H1 (cell line): ENCODE data around the gene UGT1A8. TPM values are rescaled to one million over a fixed set of nuclear protein-coding genes. Genes with fewer than 3 reads are reported as not detected.

ENCODE experiments used
- CTCF ChIA-PET: fragments of 300-600 bp; sonication (Branson Sonifier 250); formaldehyde crosslinking; loops from one replicate; lab custom pipeline; 2021; ENCODE audit not compliant: partially characterized antibody; lab: Charles Lee
- POLR2A ChIA-PET: fragments of 300-600 bp; sonication (Branson Sonifier 250); formaldehyde crosslinking; loops from one replicate; lab custom pipeline; 2021; ENCODE audit warnings: inconsistent platforms; ENCODE audit not compliant: partially characterized antibody; lab: Charles Lee
- DNase-seq, 2 experiments: peaks; one replicate each; pipeline versions ENCODE4 v3.0.0 to v3.0.0-alpha.2; 2010 to 2022; ENCODE audit warnings: low spot score in 2 of 2, low read depth in 1 of 2, mixed read lengths in 1 of 2
- FAIRE-seq: peaks from 2 replicates; lab custom pipeline; 2011; peaks lifted over from hg19 to GRCh38; lab: Jason Lieb, UNC
- H2AFZ ChIP-seq: 2 replicates; pipeline ENCODE4 v1.8.1; 2012; ENCODE audit warnings: low read length, inconsistent platforms
- H2AK5ac ChIP-seq: 2 replicates; pipeline ENCODE4 v1.6.1; 2013; ENCODE audit warnings: low read depth, low read length
- H2BK120ac ChIP-seq: replicated peaks from 2 replicates; pipeline ENCODE3; 2013; ENCODE audit warnings: low read depth, low read length, inconsistent platforms
- H2BK12ac ChIP-seq: 2 replicates; pipeline ENCODE4 v1.6.1; 2013; ENCODE audit warnings: low read depth, low read length
- H2BK15ac ChIP-seq: 2 replicates; pipeline ENCODE4 v1.6.1; 2013; ENCODE audit warnings: low read length
- H2BK20ac ChIP-seq: 2 replicates; pipeline ENCODE4 v1.6.1; 2013; ENCODE audit warnings: low read length
- H2BK5ac ChIP-seq: 2 replicates; pipeline ENCODE4 v1.6.1; 2013; ENCODE audit warnings: low read depth, low read length
- H3K14ac ChIP-seq: 2 replicates; pipeline ENCODE4 v1.6.1; 2013; ENCODE audit warnings: inconsistent platforms; ENCODE audit not compliant: insufficient read length
- H3K18ac ChIP-seq: 2 replicates; pipeline ENCODE4 v1.6.1; 2013; ENCODE audit warnings: low read length; ENCODE audit errors: extremely low read depth
- H3K23ac ChIP-seq: 2 replicates; pipeline ENCODE4 v1.6.1; 2013; ENCODE audit warnings: inconsistent platforms; ENCODE audit not compliant: insufficient read length
- H3K23me2 ChIP-seq: 2 replicates; pipeline ENCODE4 v1.6.1; 2013; ENCODE audit warnings: low read depth, low read length
- H3K27ac ChIP-seq: 2 replicates; pipeline ENCODE4 v1.6.1; 2011; ENCODE audit warnings: low read depth, low read length, inconsistent platforms
- H3K27me3 ChIP-seq, 4 experiments: replicated peaks in 1 of 4; 1 replicate in 1 of 4; 2 replicates in 3 of 4; pipeline versions ENCODE4 v1.6.1 to v1.8.1; 2011 to 2013; ENCODE audit warnings: low read length in 3 of 4, mild to moderate bottlenecking in 3 of 4, inconsistent platforms in 2 of 4, mixed read lengths in 2 of 4, moderate library complexity in 1 of 4; ENCODE audit not compliant: control insufficient read depth in 3 of 4, insufficient read depth in 3 of 4; ENCODE audit errors: extremely low read depth in 1 of 4
- H3K36me3 ChIP-seq, 4 experiments: 2 replicates each; pipeline versions ENCODE4 v1.6.1 to v1.8.1; 2011 to 2013; ENCODE audit warnings: mild to moderate bottlenecking in 4 of 4, low read length in 3 of 4, moderate library complexity in 2 of 4, control low read depth in 1 of 4, inconsistent platforms in 1 of 4; ENCODE audit not compliant: insufficient read depth in 4 of 4, control insufficient read depth in 2 of 4
- H3K4ac ChIP-seq: replicated peaks from 2 replicates; pipeline ENCODE3; 2013; ENCODE audit warnings: low read length, low read depth, mixed read lengths, inconsistent platforms; ENCODE audit not compliant: insufficient read length
- H3K4me1 ChIP-seq, 4 experiments: replicated peaks in 1 of 4; 1 replicate in 1 of 4; 2 replicates in 3 of 4; pipeline versions ENCODE4 v1.6.1 to v1.8.1; 2011 to 2013; ENCODE audit warnings: low read length in 3 of 4, inconsistent platforms in 2 of 4, mixed read lengths in 1 of 4; ENCODE audit not compliant: insufficient read depth in 4 of 4, control insufficient read depth in 3 of 4
- H3K4me2 ChIP-seq, 2 experiments: 2 replicates each; pipeline versions ENCODE4 v1.6.1 to v1.8.1; 2011 to 2013; ENCODE audit warnings: low read depth in 2 of 2, low read length in 2 of 2, control low read depth in 1 of 2, inconsistent platforms in 1 of 2, mild to moderate bottlenecking in 1 of 2; ENCODE audit not compliant: insufficient read depth in 1 of 2
- H3K4me3 ChIP-seq, 4 experiments: fragments of 200-600, 300-600 bp in 1 of 4; sonication (generic), shearing (Covaris generic), sonication (Bioruptor Twin) in 1 of 4; 2 replicates each; pipeline versions ENCODE4 v1.5.1 to v1.8.1; 2011 to 2016; ENCODE audit warnings: low read length in 4 of 4, low read depth in 3 of 4, control low read depth in 2 of 4, inconsistent platforms in 2 of 4, mild to moderate bottlenecking in 2 of 4, mixed read lengths in 1 of 4, moderate library complexity in 1 of 4; ENCODE audit not compliant: insufficient read depth in 2 of 4; ENCODE audit errors: extremely low read depth in 1 of 4
- H3K56ac ChIP-seq: replicated peaks from 2 replicates; pipeline ENCODE3; 2013; ENCODE audit warnings: low read depth, mild to moderate bottlenecking, mixed read lengths, low read length, inconsistent platforms; ENCODE audit not compliant: insufficient read length
- H3K79me1 ChIP-seq: 2 replicates; pipeline ENCODE4 v1.6.1; 2013; ENCODE audit warnings: low read depth, low read length, control low read depth
- H3K79me2 ChIP-seq, 2 experiments: 2 replicates each; pipeline versions ENCODE4 v1.6.1 to v1.8.1; 2012 to 2013; ENCODE audit warnings: low read length in 2 of 2, mild to moderate bottlenecking in 2 of 2, inconsistent platforms in 1 of 2; ENCODE audit not compliant: insufficient read depth in 2 of 2, control insufficient read depth in 1 of 2
- H3K9ac ChIP-seq, 4 experiments: replicated peaks in 1 of 4; 1 replicate in 1 of 4; 2 replicates in 3 of 4; pipeline versions ENCODE4 v1.6.1 to v1.8.1; 2011 to 2013; ENCODE audit warnings: low read depth in 3 of 4, low read length in 3 of 4, control low read depth in 2 of 4, mild to moderate bottlenecking in 2 of 4, moderate library complexity in 2 of 4, inconsistent platforms in 1 of 4; ENCODE audit errors: extremely low read depth in 1 of 4
- H3K9me3 ChIP-seq, 2 experiments: 2 replicates each; pipeline versions ENCODE4 v1.6.1 to v1.8.1; 2012 to 2013; ENCODE audit warnings: mild to moderate bottlenecking in 2 of 2, moderate library complexity in 2 of 2, control low read depth in 1 of 2, inconsistent platforms in 1 of 2, low read depth in 1 of 2, low read length in 1 of 2, mixed read lengths in 1 of 2; ENCODE audit not compliant: insufficient read depth in 2 of 2
- H4K20me1 ChIP-seq, 2 experiments: replicated peaks in 1 of 2; 2 replicates each; pipeline versions ENCODE3 to v1.8.1; 2011 to 2013; ENCODE audit warnings: inconsistent platforms in 2 of 2, low read length in 2 of 2, mild to moderate bottlenecking in 1 of 2; ENCODE audit not compliant: insufficient read depth in 2 of 2, control insufficient read depth in 1 of 2
- H4K5ac ChIP-seq: 2 replicates; pipeline ENCODE4 v1.6.1; 2013; ENCODE audit warnings: low read length, low read depth, mixed read lengths, inconsistent platforms; ENCODE audit not compliant: insufficient read length
- H4K8ac ChIP-seq: 2 replicates; pipeline ENCODE4 v1.8.0; 2013; ENCODE audit warnings: mild to moderate bottlenecking, moderate library complexity, low read length, inconsistent platforms; ENCODE audit not compliant: insufficient read depth; ENCODE audit errors: extremely low read depth
- H4K91ac ChIP-seq: replicated peaks from 2 replicates; pipeline ENCODE3; 2013; ENCODE audit warnings: low read length, mixed read lengths, inconsistent platforms; ENCODE audit not compliant: insufficient read length
- CBX8 ChIP-seq: fragments of 300-800, 300-1000 bp; sonication (generic); IDR thresholded peaks from 2 replicates; pipeline ENCODE4 v1.7.1; 2016; ENCODE audit warnings: low read depth, low read length, borderline replicate concordance
- EGR1 ChIP-seq: IDR thresholded peaks from 2 replicates; pipeline ENCODE4 v1.6.1; 2011; ENCODE audit warnings: low read depth, low read length, borderline replicate concordance
- EP300 ChIP-seq, 2 experiments: IDR thresholded peaks; 1 replicate in 1 of 2; 2 replicates in 1 of 2; pipeline ENCODE4 v1.6.1; 2011 to 2012; ENCODE audit warnings: low read depth in 2 of 2, low read length in 2 of 2, mild to moderate bottlenecking in 2 of 2, borderline replicate concordance in 1 of 2, inconsistent platforms in 1 of 2, moderate library complexity in 1 of 2
- POLR2A ChIP-seq, 2 experiments: IDR thresholded peaks; 1 replicate in 1 of 2; 2 replicates in 1 of 2; pipeline ENCODE4 v1.6.1; 2011; ENCODE audit warnings: low read depth in 2 of 2, low read length in 2 of 2, mild to moderate bottlenecking in 2 of 2; ENCODE audit errors: control extremely low read depth in 1 of 2
- POU5F1 ChIP-seq: IDR thresholded peaks from 2 replicates; pipeline ENCODE4 v1.6.1; 2011; ENCODE audit warnings: low read depth, mild to moderate bottlenecking, low read length, moderate library complexity
- TBP ChIP-seq: IDR thresholded peaks from 2 replicates; pipeline ENCODE4 v1.6.1; 2011; ENCODE audit warnings: low read depth, low read length, improper control_type of control experiment
- TCF12 ChIP-seq: IDR thresholded peaks from 2 replicates; pipeline ENCODE4 v1.6.1; 2011; ENCODE audit warnings: low read depth, mild to moderate bottlenecking, low read length
- WGBS, 2 experiments: shearing (Covaris generic) in 1 of 2; methylation state at CpG; one replicate each; pipeline versions ENCODE4 v1.1.6 to v1.1.7; 2013 to 2015; ENCODE audit warnings: low lambda C conversion rate in 2 of 2, mixed read lengths in 2 of 2, inconsistent platforms in 1 of 2, low coverage in 1 of 2, missing lambda C conversion rate in 1 of 2; ENCODE audit not compliant: insufficient replicate concordance in 2 of 2, insufficient coverage in 1 of 2, insufficient read length in 1 of 2; ENCODE audit errors: extremely low coverage in 1 of 2, missing lambda C conversion rate in 1 of 2; 5-methylcytosine and 5-hydroxymethylcytosine counted together
- polyA plus RNA-seq, 7 experiments: library from polyadenylated mRNA; depleted of rRNA in 3 of 7; stranded (reverse) in 5 of 7; unstranded in 2 of 7; fragments of >200 nt in 5 of 7; fragments of 200-250 nt in 2 of 7; gene quantifications; 1 replicate in 5 of 7; 2 replicates in 1 of 7; 4 replicates in 1 of 7; pipeline versions ENCODE4 v1.2.1 to v1.2.3, GENCODE V29; 2011 to 2013; ENCODE audit warnings: missing spikeins in 2 of 7, mixed read lengths in 2 of 7
- total RNA-seq: library from RNA; stranded (reverse); fragmentation: NEBNext Ultra II Directional; extraction: Animal tissue kit (Norgen Biotek cat#: 25700); gene quantifications from 2 replicates; pipeline ENCODE4 v1.2.1, GENCODE V29; 2021
- TF ChIP-seq, protein P1 (sequence below), 3 experiments: IDR thresholded peaks; 1 replicate in 2 of 3; 2 replicates in 1 of 3; pipeline versions ENCODE4 v1.5.1 to v1.6.1; 2011; ENCODE audit warnings: low read length in 3 of 3, mild to moderate bottlenecking in 3 of 3, inconsistent platforms in 2 of 3, low read depth in 1 of 3, moderate library complexity in 1 of 3; ENCODE audit not compliant: insufficient read depth in 1 of 3; ENCODE audit errors: control extremely low read depth in 1 of 3
- TF ChIP-seq, protein P2 (sequence below): IDR thresholded peaks from 2 replicates; pipeline ENCODE4 v1.6.1; 2011; ENCODE audit warnings: low read length, improper control_type of control experiment

Gene UGT1A8
- total and polyA plus RNA-seq, 2 of the 8 experiments (the other 6 are each of a cell fraction or from before 2014, with no cell fraction given): not detected

DNA sequence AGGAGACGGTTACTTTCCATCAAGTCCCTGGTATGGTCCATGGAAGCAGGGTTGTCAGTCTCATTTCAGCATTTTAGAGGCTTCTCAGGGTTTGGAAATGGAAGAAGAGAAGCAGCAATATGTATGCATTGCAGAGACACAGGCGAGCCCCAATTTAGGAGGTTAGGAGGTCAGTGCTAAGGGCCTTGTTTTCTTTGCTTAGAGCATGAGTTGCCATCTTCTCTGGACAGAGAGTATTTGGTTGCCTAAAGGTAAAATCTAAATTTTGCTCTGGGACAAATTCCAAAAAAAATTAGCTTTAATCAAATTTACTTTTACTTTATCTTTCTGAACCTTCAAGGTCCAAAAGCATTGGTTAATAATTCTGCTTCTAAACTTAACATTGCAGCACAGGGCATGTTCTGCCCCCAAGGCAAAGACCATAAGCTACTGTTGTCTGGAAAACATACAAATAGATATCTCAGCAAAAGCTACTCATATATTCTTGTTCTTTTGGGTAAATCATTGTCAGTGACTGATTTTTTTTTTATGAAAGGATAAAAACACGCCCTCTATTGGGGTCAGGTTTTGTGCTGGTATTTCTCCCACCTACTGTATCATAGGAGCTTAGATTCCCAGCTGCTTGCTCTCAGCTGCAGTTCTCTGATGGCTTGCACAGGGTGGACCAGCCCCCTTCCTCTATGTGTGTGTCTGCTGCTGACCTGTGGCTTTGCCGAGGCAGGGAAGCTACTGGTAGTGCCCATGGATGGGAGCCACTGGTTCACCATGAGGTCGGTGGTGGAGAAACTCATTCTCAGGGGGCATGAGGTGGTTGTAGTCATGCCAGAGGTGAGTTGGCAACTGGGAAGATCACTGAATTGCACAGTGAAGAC, 54.1 kb downstream of the UGT1A8 start, which contains the start of gene UGT1A9:
Gene UGT1A9, plus strand, starts transcription at position 609 of the 872 bp plus-strand sequence. Its CDS starts 37 bp downstream, at position 646.
- FAIRE-seq (no peak), DNase-seq (no peak)
- H3K27ac ChIP-seq: no peak within 1 kb of the TSS
- no peak within 1 kb of the TSS for H2AK5ac ChIP-seq
- H2BK12ac ChIP-seq: no peak within 1 kb of the TSS
- H2AFZ ChIP-seq: no peak within 1 kb of the TSS
- no peaks in the 10 kb centered on the region for H3K9me3 ChIP-seq
- H4K91ac ChIP-seq: no peak within 1 kb of the TSS
- no peaks in the 10 kb centered on the region; a peak in 1 of 7 replicates for H3K4me1 ChIP-seq
- H3K14ac ChIP-seq: no peak within 1 kb of the TSS
- H3K4ac ChIP-seq: no peak within 1 kb of the TSS
- no peaks in the 10 kb centered on the region for H3K36me3 ChIP-seq
- ChIA-PET CTCF (interaction anchor here (0.6 to 1.4 kb wide), 3 partner anchors 9 to 229 kb away, joined by 3 to 4 read pairs (median 4); no protein-coding TSS in a partner anchor), POLR2A (no interaction called here)
- no peak within 1 kb of the TSS for H2BK15ac ChIP-seq
- H3K18ac ChIP-seq: no peak within 1 kb of the TSS
- no peak within 1 kb of the TSS for H3K4me3 ChIP-seq
- no peak within 1 kb of the TSS for H3K23ac ChIP-seq
- H3K9ac ChIP-seq: no peak within 1 kb of the TSS
- 90% methylated on average over 5 of the region's 5 CpGs; no CpG with 5 or more reads in 1 of the 2 experiments for WGBS, 2 experiments
- no peaks in the 10 kb centered on the region for H3K27me3 ChIP-seq
- no peaks in the 10 kb centered on the region for H3K23me2 ChIP-seq
- no peak within 1 kb of the TSS for H3K56ac ChIP-seq
- no peak within 1 kb of the TSS for H4K8ac ChIP-seq
- no peak within 1 kb of the TSS for H4K5ac ChIP-seq
- no peaks in the 10 kb centered on the region for H4K20me1 ChIP-seq
- H2BK120ac ChIP-seq: no peak within 1 kb of the TSS
- no peaks in the 10 kb centered on the region for H3K79me2 ChIP-seq
- H3K79me1 ChIP-seq: no peaks in the 10 kb centered on the region
- H2BK20ac ChIP-seq: no peak within 1 kb of the TSS
- no peak within 1 kb of the TSS for H2BK5ac ChIP-seq
- no peak within 1 kb of the TSS for H3K4me2 ChIP-seq
- no peak for TF ChIP-seq POLR2A (IDR thresholded peaks at IDR 0.05; ENCODE audit: control extremely low read depth in 1 of 2, low read depth in 2 of 2, low read length in 2 of 2)
- TF ChIP-seq, protein P1, sequence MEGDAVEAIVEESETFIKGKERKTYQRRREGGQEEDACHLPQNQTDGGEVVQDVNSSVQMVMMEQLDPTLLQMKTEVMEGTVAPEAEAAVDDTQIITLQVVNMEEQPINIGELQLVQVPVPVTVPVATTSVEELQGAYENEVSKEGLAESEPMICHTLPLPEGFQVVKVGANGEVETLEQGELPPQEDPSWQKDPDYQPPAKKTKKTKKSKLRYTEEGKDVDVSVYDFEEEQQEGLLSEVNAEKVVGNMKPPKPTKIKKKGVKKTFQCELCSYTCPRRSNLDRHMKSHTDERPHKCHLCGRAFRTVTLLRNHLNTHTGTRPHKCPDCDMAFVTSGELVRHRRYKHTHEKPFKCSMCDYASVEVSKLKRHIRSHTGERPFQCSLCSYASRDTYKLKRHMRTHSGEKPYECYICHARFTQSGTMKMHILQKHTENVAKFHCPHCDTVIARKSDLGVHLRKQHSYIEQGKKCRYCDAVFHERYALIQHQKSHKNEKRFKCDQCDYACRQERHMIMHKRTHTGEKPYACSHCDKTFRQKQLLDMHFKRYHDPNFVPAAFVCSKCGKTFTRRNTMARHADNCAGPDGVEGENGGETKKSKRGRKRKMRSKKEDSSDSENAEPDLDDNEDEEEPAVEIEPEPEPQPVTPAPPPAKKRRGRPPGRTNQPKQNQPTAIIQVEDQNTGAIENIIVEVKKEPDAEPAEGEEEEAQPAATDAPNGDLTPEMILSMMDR (IDR thresholded peaks at IDR 0.05; ENCODE audit: control extremely low read depth in 1 of 3, insufficient read depth in 1 of 3, low read depth in 1 of 3, low read length in 3 of 3): no peak
- TF ChIP-seq EP300 (IDR thresholded peaks at IDR 0.05; ENCODE audit: borderline replicate concordance in 1 of 2, low read depth in 2 of 2, low read length in 2 of 2): no peak
- TF ChIP-seq TCF12: no peak
- TF ChIP-seq, protein P2, sequence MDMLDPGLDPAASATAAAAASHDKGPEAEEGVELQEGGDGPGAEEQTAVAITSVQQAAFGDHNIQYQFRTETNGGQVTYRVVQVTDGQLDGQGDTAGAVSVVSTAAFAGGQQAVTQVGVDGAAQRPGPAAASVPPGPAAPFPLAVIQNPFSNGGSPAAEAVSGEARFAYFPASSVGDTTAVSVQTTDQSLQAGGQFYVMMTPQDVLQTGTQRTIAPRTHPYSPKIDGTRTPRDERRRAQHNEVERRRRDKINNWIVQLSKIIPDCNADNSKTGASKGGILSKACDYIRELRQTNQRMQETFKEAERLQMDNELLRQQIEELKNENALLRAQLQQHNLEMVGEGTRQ: no peak
- TF ChIP-seq POU5F1: no peak
- no peak for TF ChIP-seq CBX8
- TF ChIP-seq TBP: no peak
- no peak for TF ChIP-seq EGR1
